Activated CD8-positive, alpha-beta memory T cell treated with anti-CD3 and anti-CD28 coated beads, Interleukin-2, amount 50 U/mL, for 1 hour (primary cell): ENCODE results near the gene PRTFDC1.
"Not testable (repeated sequence)": the region's sequence is repeated elsewhere in the genome, so short reads cannot be mapped to it uniquely, and the experiment has no call there.

Source experiments
- DNase-seq: peaks from one replicate; pipeline ENCODE4 v3.0.0-alpha.2; 2020; ENCODE audit errors: extremely low read depth

The PRTFDC1 gene

DNA sequence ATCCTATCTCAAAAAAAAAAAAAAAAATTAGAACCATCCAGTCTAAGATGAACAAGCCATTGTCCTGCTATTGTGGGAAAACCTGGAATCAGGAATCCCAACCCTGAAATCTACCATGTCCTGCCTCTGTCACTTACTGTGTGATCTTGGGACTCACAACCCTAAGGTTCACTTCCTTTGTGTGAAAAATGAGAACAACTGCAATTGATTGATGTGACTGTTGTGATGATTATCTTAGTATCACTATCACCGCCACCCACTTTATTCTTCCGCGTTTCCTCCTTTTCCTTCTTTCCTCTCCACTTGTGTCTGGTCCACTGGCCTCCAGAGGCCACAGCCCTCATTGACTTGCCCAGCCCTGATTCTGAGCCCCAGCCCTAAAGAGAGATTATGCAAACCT is 12.6 kb upstream of the PRTFDC1 start:
- no peak for DNase-seq

DNA sequence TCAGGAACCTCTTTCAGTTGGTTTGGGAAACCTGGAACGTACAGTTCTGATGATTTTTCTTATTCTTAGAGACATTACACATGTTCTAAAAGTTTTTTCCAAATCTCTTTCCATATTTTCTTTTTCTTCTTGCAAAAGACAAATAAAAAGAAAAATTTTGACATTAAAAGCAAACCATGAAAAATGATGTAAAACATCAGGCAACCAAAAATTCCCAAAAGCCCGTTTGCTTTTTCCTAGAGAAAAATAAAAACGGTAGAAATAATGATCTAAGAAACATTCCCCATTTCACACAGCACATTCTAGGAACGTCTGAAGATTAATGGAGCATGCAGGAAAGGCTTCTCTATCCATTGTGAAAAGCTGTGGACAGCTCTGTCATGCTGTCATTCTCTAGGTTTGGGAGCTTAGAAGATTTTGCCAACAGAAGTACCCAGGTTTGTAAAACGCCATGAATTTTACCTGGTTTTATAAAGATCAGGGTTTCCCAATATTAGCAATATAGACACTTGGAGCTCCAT is 11.2 kb upstream of the PRTFDC1 start:
- no peak for DNase-seq

GRCh38 chr10:24962995-24963394 is 10.6 kb upstream of the PRTFDC1 start:
- DNase-seq, result no peak

DNA sequence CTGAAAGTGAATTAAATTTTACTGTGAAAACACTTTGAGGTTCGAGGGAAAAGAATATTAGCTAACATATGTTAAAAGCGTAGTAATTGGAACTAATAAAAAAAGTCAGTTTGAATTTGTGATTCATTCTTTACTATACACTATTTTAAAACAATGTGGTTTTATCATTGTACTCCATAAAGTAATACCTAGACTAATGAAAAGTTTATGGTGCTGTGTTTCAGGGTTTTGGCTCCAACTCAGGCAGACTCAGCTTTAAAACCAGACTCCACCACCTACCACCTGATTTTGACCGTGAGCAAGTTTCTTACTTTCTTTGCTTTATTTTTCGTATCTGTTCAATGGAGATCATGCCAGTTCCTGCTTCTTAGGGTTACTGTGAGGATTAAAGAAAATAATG is 9.2 kb upstream of the PRTFDC1 start:
- DNase-seq, result no peak

GRCh38 chr10:24959382-24959730 is 7.0 kb upstream of the PRTFDC1 start:
- DNase-seq, result no peak

GRCh38 chr10:24958721-24959381 is 6.4 kb upstream of the PRTFDC1 start:
- no peak for DNase-seq

- no peak for DNase-seq
These were observed 5.8 kb upstream of the PRTFDC1 start for GRCh38 chr10:24958091-24958720.

- DNase-seq, result not testable (repeated sequence)
These were observed 5.2 kb upstream of the PRTFDC1 start for GRCh38 chr10:24957624-24958051.

DNA sequence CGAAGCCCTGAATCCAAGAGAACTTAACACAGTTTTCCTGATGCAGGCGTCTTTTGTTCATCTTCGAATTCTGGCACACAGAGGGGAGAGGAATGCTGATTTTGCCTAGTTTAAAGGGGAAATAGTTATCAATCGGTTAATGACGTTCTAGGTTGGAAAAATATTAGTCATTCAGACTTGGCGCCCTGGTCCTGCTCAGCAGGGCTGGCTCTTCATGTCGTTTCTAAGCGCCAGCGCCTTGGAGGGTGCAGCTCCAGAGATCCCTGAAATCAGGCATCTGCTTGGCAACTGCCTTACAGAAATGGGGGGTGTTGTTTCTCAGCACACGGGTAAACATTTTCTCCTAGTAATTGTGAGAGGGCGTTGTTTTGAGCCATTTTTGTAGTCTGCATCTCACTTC is 1.3 kb upstream of the PRTFDC1 start:
- no peak for DNase-seq

- no peak for DNase-seq
These were observed 570 bp upstream of the PRTFDC1 start for GRCh38 chr10:24952707-24953645.

GRCh38 chr10:24951201-24952142 is 934 bp downstream of the PRTFDC1 start:
- no peak for DNase-seq

GRCh38 chr10:24950439-24950838 is 2.0 kb downstream of the PRTFDC1 start:
- DNase-seq, result no peak

DNA sequence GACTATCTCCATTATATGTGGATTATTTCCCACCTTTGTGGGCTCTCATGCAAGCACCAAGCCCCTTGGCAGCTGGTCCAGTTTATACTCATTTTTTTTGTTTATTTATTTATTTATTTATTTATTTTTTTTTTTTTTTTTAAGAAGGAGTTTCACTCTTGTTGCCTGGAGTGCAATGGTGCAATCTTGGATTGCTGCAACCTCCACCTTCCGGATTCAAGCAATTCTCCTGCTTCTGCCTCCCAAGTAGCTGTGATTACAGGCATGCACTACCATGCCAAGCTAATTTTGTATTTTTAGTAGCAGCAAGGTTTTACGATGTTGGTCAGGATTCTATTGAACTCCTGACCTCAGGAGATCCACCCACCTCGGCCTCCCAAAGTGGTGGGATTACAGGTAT is 2.8 kb downstream of the PRTFDC1 start:
- no peak for DNase-seq

GRCh38 chr10:24947304-24948097 is 4.9 kb downstream of the PRTFDC1 start:
- no peak for DNase-seq

DNA sequence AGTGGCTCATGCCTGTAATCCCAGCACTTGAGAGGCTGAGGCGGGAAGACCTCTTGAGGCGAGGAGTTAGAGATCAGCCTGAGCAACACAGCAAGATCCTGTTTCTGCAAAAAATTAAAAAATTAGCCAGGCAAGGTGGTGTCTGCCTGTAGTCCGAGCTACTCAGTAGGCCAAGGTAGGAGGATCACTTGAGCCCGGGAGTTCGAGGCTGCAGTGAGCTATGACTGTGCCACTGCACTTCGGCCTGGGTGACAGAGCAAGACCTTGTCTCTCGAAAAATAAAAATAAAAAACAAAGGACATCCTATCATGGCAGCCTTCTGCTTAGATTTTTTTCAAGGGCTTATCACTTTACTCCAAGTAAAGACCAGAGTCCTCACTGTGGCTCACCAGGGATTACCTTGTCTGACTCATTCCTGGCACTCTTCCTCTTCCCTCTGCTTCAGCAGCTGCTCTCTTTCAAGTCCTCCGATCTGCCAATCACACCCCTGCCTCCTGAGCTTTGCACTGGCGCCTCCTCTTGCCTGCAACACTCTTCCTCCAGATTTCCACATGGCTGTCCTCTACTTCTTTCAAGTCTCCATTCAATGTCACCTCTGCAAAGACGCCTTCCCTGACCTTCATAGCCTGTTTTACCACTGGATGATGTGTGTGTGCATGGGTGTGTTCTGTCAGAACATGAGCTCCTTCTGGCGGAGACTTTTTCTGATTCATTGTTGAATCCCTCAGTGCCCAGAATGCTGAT is 7.7 kb downstream of the PRTFDC1 start:
- no peak for DNase-seq

GRCh38 chr10:24938525-24938924 is 13.9 kb downstream of the PRTFDC1 start:
- no peak for DNase-seq

GRCh38 chr10:24938076-24938475 is 14.3 kb downstream of the PRTFDC1 start:
- DNase-seq, result no peak

DNA sequence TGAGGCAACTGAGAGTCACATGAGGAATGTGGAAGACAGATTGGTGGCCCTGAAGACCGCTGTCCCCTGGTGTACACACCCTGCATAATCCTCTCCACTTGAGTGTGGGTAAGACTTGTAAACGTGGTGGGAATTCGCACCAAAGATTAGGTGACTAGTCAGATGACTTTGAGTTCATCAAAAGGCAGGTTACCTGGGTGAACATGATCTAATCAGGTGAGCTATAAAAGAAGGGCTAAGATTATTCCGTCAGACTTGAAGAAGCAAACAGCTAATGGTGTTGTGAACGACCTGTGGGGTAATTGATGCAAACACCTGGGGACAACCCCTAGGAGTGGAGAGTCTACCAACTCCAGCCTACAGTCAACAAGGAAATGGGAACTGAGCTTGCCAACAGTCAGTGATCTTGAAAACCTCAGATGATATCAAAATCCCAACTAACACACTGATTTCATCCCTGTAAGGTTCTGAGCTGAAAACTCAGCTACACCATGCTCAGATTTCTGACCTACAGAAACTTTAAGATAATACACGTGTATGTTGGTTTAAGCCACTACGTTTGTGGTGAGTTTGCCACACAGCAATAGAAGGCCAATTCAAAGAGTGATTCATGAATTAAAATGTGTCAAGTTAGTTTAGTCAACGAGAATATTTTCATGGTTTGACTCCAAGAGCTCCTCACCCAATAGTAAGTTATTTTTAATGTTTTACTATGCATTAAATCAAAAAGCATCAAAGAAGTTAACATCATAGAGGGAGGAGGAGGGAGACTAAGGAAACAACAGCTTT is 16.7 kb downstream of the PRTFDC1 start:
- DNase-seq, result no peak

DNA sequence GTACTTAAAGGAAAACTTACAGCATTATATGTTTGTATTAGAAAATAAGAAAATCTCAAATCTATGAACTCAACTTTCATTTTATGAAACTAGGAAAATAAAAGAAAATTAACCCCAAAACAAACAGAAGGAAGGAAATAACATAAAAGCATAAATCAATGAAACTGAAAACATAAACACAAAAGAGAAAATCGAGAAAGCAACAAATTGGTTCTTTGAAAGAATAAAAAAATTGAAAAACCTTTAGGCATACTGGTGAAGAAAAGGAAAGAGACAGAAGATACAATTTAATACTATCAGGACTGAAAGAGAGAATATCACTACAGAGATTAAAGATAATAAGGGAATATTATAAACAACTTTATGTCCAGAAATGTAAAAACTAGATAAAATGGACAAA is 21.2 kb downstream of the PRTFDC1 start:
- no peak for DNase-seq
